T-helper 22 cell (primary cell): ENCODE data around the gene SLC3A2.

Experiments used
- DNase-seq: peaks from one replicate; pipeline ENCODE4 v3.0.0-alpha.2; 2020; ENCODE audit warnings: low read depth

SLC3A2 gene

GRCh38 chr11:62880231-62880802 lies 379 bp upstream of the SLC3A2 start:
- DNase-seq: no peak

GRCh38 chr11:62881579-62882430 lies 1.1 kb downstream of the SLC3A2 start:
- DNase-seq: peak; percentile 94

GRCh38 chr11:62882431-62882749 lies 1.7 kb downstream of the SLC3A2 start:
- no peak for DNase-seq

DNA sequence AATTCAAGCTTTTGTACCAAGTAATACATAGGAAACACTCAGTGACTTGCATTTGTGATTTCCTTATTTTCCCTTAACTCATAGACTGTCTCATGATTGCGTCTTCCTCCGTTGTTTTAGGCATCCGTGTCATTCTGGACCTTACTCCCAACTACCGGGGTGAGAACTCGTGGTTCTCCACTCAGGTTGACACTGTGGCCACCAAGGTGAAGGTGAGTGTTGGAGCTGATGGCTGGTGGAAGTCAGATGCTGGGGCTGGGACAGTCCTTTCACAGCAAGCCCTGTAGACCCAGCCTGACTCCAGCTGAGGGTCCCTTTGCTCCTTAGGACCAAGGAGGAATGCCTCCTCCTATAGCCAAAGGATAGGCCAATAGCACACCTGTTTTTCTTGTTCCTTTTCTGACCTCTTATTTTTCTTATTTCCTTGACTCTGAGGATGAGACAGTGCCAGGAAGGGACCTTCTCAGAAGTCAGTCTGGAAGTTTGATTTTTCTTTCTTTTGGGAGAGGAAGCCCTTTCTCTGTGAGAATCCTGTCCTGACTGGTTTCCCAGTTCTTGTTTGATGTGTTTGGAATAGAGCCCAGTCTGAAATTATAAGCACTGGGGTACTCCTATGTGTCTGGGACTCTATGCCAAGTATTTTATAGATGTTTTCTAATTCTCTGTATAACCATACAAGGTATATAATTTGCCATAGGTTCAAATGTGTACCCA lies 2.2 kb downstream of the SLC3A2 start:
- DNase-seq: no peak

DNA sequence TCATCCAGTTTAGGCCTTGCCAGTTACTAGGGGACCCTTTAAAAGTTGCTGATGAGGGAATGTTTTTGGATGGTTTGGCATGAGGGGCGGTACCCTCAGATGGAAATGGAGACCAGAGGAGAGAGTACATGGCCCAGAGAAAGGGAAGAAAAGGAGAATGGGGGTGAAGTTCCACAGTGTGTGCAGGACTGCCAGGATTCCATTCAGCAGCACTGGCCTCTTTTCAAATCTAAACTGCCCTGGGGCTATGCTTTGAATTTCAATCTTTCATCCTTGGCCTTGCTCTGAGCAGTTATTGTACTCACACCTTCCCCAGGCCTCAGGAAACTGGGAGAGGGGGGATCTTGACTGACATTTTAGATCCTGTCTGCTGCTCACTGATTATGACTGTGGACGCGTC lies 3.0 kb downstream of the SLC3A2 start:
- no peak for DNase-seq

DNA sequence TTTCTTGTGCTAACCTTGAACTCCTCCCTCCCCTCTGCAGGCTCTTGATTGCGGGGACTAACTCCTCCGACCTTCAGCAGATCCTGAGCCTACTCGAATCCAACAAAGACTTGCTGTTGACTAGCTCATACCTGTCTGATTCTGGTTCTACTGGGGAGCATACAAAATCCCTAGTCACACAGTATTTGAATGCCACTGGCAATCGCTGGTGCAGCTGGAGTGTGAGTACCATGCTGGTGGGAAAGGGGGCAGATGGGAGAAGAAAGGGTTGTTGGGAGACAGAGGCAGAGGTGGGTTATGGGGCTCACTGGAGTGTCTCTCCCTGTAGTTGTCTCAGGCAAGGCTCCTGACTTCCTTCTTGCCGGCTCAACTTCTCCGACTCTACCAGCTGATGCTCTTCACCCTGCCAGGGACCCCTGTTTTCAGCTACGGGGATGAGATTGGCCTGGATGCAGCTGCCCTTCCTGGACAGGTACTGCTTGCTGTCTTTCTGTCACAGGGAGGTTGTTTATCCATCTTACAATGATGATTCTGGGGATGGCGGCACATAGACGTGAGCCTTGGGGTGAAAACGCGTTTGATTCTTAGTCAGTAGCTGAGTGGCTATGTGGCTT lies 4.5 kb downstream of the SLC3A2 start:
- no peak for DNase-seq

DNA sequence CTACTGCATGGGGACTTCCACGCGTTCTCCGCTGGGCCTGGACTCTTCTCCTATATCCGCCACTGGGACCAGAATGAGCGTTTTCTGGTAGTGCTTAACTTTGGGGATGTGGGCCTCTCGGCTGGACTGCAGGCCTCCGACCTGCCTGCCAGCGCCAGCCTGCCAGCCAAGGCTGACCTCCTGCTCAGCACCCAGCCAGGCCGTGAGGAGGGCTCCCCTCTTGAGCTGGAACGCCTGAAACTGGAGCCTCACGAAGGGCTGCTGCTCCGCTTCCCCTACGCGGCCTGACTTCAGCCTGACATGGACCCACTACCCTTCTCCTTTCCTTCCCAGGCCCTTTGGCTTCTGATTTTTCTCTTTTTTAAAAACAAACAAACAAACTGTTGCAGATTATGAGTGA lies 7.7 kb downstream of the SLC3A2 start:
- DNase-seq: no peak

DNA sequence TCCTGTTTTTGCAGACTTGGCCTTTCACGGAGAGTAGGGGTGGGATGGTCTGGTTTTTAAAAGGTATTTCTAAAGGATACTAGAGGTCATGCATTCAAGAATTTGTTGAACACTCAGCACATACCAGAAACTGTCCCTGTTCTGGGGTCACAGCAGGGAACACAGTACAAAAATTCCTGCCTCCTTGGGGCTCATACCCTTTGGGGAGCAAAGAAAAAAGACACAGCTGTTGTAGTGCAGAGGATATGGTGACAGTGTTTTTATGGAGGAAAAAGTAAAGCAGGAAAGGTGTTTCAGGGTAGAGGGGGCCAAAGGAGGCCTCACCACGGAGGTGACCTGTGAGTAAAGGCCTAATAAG lies 8.4 kb downstream of the SLC3A2 start:
- DNase-seq: no peak

DNA sequence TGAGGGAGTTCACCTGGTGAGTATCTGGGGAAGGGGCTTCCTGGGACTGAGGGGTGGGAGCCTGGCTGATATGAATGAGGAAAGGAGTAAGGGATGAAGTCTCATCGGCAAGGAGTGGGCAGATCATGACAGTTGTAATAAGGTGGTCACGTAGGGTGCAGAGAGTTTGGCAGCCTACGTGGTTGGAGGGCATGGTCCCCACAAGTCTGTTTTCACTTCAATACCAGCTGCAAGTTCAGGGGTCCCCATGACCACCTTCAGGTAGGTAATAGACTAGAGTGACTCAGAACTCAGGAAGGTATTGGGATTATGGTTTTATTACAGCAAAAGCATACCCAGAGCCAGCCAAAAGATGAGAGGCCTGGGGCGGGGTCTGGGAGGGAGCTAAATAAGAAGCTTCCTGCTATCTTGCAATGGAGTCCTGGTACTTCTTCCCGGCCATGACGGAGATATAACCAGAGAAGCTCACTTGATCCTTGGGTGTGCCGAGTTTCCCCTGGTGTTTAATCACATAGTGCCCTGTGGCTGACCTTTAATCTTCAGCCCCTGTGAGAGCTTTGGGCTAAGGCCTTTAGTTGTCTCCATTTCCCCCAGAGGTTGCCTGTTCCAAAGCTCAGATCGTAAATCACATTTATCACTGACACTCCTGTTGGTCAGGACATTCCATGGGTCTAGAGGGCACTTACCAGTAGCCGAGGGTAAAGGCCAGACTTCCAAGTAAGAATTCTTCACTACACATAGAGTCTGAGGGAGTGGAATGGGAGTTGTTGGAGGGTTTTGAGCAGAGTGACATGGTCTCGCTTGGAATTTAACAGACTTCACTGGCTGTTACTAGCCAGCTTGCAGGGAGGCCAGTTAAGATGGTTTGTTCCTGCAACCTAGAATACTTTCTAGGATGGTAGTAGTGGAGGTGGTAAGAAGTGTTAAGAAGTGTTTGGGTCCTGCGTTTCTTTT lies 9.1 kb downstream of the SLC3A2 start:
- DNase-seq: no peak

GRCh38 chr11:62892077-62892922 lies 11.6 kb downstream of the SLC3A2 start:
- no peak for DNase-seq

- DNase-seq: no peak
Measured at GRCh38 chr11:62895501-62895900, 14.8 kb downstream of the SLC3A2 start.

GRCh38 chr11:62896049-62896448 lies 15.4 kb downstream of the SLC3A2 start:
- DNase-seq: no peak

DNA sequence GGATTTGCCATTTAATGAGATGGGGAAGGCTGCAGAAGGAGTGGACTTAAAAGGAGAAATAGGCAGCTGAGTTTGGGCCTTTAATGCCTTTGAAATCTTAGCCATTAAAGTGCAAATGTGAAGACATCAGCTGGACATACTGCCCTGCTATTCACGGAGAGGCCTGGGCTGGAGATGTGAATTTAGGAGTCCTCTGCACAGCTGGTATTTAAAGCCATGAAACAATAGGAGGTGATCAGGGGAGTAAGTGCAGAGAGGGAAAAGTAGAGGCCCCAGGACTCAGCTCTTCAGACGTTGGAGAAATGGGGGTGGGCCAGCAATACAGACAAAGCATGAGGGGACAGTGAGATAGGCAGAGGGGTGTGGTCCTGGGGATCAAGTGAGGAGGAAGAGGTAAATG lies 16.6 kb downstream of the SLC3A2 start:
- DNase-seq: no peak

DNA sequence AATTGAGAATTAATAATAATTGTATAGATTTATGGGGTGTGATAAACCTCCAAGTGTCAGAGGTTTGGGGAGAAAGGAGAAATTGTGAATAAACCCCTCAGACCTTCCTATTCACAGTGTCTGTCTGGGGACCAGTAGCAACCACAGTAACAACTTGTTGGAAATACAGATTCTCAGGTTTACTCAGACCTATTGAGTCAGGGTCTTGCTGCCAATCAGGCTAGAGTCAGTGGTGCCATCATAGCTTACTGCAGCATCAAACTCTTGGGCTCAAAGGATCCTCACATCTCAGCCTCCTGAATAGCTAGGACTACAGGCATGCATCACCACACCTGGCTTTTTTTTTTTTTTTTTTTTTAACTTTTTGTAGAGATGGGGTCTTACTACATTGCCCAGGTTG lies 17.3 kb downstream of the SLC3A2 start:
- no peak for DNase-seq

GRCh38 chr11:62902932-62903331 lies 22.2 kb downstream of the SLC3A2 start:
- no peak for DNase-seq

GRCh38 chr11:62905296-62905695 lies 24.6 kb downstream of the SLC3A2 start:
- DNase-seq: no peak

DNA sequence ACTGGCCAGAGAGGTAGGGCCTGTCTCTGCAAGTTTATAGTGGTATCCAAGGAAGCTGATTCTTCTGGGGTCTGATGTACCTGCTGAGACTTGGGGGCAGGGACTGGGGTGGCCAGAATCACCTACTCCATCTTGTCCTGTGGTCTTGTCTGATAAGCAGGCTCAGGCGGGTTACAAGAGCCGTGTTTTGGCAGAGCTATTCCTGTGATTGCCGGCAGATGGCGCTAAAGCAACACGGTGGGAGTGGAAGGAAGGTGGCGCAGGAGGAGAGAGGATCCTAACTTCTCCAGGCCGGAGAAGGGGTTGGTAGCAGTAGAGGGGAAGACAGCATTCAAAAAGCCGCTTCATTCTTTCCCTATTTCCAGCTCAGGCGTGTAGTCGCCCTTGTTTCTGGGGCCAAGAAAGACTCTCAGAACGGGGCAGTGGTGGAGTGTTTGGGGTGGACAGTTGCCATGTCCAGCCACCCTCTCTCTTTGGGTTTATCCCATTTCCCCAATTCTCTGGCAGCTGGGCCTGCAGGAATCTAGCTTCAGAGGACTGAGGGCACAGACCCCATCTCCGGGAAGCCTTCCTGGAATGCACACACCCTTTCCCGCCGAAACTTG lies 25.3 kb downstream of the SLC3A2 start:
- DNase-seq: peak; percentile 38

GRCh38 chr11:62908468-62909072 lies 27.9 kb downstream of the SLC3A2 start:
- no peak for DNase-seq

- no peak for DNase-seq
Measured at GRCh38 chr11:62909107-62909894, 28.6 kb downstream of the SLC3A2 start.
